HL-60 (cell line): ENCODE data around the gene RETREG2.

Source experiments
- DNase-seq, 2 experiments: peaks; one replicate each; pipeline ENCODE4 v3.0.0-alpha.2; 2010 to 2020; ENCODE audit warnings: low read depth in 1 of 2, low spot score in 1 of 2
- H3K27ac ChIP-seq: fragments of 250-450 bp; sonication (Bioruptor Pico); replicated peaks from 2 replicates; pipeline ENCODE4 v1.5.1; 2020; ENCODE audit warnings: mild to moderate bottlenecking, moderate library complexity
- H3K27me3 ChIP-seq: fragments of 250-450 bp; sonication (Bioruptor Pico); 2 replicates; pipeline ENCODE4 v1.5.1; 2021; ENCODE audit warnings: mild to moderate bottlenecking, moderate library complexity; ENCODE audit not compliant: insufficient read depth, poor library complexity, severe bottlenecking
- H3K4me3 ChIP-seq: replicated peaks from 2 replicates; pipeline ENCODE4 v1.5.1; 2011; ENCODE audit warnings: mild to moderate bottlenecking, control low read depth, low read length; ENCODE audit not compliant: insufficient read depth
- GABPA ChIP-seq: IDR thresholded peaks from 2 replicates; pipeline ENCODE4 v1.6.1; 2012; ENCODE audit warnings: low read depth
- POLR2AphosphoS5 ChIP-seq: IDR thresholded peaks from 2 replicates; pipeline ENCODE4 v1.6.1; 2012; ENCODE audit warnings: low read depth
- SPI1 ChIP-seq: IDR thresholded peaks from 2 replicates; pipeline ENCODE4 v1.6.1; 2012; ENCODE audit warnings: low read depth, mild to moderate bottlenecking, borderline replicate concordance
- TF ChIP-seq, protein P1 (sequence below): IDR thresholded peaks from one replicate; pipeline ENCODE4 v1.5.1; 2011; ENCODE audit warnings: low read length, control low read depth, inconsistent platforms; ENCODE audit not compliant: insufficient read depth
- TF ChIP-seq, protein P2 (sequence below): IDR thresholded peaks from 2 replicates; pipeline ENCODE4 v1.6.1; 2012; ENCODE audit warnings: low read depth; ENCODE audit not compliant: insufficient replicate concordance

The RETREG2 gene

DNA sequence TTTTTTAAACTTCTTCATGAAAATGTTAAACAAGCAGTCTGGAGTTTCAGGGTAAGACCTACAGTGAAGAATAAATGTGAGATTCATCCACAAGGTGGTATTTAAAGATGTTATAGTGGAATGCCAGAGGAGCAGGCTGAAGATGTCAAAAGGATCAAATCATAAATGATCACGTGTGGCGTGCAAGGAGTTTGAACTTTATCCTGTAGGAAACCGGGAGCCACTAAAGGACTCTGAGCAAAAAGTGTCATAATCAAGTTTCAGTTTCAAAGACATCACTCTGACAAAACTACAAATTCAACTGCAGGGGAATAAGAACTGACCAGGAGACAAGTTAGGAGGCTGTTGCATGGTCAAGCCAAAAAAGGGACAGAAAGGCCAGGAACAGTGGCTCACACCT lies 37.4 kb upstream of the RETREG2 start:
- TF ChIP-seq, protein P1, sequence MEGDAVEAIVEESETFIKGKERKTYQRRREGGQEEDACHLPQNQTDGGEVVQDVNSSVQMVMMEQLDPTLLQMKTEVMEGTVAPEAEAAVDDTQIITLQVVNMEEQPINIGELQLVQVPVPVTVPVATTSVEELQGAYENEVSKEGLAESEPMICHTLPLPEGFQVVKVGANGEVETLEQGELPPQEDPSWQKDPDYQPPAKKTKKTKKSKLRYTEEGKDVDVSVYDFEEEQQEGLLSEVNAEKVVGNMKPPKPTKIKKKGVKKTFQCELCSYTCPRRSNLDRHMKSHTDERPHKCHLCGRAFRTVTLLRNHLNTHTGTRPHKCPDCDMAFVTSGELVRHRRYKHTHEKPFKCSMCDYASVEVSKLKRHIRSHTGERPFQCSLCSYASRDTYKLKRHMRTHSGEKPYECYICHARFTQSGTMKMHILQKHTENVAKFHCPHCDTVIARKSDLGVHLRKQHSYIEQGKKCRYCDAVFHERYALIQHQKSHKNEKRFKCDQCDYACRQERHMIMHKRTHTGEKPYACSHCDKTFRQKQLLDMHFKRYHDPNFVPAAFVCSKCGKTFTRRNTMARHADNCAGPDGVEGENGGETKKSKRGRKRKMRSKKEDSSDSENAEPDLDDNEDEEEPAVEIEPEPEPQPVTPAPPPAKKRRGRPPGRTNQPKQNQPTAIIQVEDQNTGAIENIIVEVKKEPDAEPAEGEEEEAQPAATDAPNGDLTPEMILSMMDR = no peak
- TF ChIP-seq SPI1 = no peak
- TF ChIP-seq GABPA = no peak
- TF ChIP-seq POLR2AphosphoS5 = no peak
- TF ChIP-seq, protein P2, sequence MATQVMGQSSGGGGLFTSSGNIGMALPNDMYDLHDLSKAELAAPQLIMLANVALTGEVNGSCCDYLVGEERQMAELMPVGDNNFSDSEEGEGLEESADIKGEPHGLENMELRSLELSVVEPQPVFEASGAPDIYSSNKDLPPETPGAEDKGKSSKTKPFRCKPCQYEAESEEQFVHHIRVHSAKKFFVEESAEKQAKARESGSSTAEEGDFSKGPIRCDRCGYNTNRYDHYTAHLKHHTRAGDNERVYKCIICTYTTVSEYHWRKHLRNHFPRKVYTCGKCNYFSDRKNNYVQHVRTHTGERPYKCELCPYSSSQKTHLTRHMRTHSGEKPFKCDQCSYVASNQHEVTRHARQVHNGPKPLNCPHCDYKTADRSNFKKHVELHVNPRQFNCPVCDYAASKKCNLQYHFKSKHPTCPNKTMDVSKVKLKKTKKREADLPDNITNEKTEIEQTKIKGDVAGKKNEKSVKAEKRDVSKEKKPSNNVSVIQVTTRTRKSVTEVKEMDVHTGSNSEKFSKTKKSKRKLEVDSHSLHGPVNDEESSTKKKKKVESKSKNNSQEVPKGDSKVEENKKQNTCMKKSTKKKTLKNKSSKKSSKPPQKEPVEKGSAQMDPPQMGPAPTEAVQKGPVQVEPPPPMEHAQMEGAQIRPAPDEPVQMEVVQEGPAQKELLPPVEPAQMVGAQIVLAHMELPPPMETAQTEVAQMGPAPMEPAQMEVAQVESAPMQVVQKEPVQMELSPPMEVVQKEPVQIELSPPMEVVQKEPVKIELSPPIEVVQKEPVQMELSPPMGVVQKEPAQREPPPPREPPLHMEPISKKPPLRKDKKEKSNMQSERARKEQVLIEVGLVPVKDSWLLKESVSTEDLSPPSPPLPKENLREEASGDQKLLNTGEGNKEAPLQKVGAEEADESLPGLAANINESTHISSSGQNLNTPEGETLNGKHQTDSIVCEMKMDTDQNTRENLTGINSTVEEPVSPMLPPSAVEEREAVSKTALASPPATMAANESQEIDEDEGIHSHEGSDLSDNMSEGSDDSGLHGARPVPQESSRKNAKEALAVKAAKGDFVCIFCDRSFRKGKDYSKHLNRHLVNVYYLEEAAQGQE = no peak
- no peak overlapping the region for H3K27ac ChIP-seq
- no peak for DNase-seq

DNA sequence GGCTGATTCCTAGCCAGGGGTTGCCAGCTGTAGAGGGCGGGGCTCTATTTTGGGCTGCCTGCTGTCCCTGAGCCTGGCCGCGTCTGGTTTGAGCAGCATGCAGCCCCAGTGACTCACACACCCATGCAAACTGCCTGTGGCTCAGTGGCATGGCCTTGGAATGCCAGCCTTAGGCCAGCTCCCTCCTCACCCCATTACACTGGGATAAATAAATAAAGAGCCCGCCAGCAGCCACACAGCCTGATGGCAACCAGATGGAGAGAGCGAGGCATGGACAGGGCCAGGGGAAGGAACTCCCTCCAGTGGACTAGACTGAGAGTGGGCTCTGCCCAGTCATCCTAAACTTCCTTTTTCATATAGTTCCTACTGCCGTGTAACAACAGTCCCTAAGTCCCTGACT lies 35.7 kb upstream of the RETREG2 start:
- no peaks in the 10 kb centered on the region for H3K27me3 ChIP-seq
- DNase-seq = no peak
- H3K27ac ChIP-seq = no peak overlapping the region
- no peak for TF ChIP-seq GABPA
- TF ChIP-seq, protein P1 = no peak
- H3K4me3 ChIP-seq = no peak overlapping the region

More for the DNA sequence above, 37.4 kb upstream of the RETREG2 start:
- Histone ChIP-seq H3K27me3 (no peaks in the 10 kb centered on the region), H3K4me3 (no peak overlapping the region)

DNA sequence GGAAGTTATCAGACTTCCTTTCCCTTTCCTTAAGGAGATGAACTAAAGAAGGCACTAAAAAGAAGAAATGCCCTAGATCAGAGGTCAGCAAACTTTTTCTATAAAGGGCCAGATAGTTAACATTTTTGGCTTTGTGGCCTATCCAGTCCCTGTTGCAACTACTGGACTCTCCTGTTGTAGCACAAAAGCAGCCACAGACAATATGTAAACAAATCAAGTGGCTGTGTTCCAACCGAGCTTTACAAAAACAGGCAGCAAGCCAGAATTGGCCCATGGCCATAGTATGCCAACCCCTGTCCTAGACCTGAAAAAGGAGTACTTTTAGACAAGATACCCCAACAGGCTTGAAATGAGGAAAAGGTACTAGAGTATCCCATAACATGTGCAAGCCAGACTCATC lies 28.4 kb upstream of the RETREG2 start:
- TF ChIP-seq, protein P2 = no peak
- Histone ChIP-seq H3K27me3 (no peaks in the 10 kb centered on the region), H3K27ac (no peak overlapping the region), H3K4me3 (no peak overlapping the region)
- no peak for DNase-seq

DNA sequence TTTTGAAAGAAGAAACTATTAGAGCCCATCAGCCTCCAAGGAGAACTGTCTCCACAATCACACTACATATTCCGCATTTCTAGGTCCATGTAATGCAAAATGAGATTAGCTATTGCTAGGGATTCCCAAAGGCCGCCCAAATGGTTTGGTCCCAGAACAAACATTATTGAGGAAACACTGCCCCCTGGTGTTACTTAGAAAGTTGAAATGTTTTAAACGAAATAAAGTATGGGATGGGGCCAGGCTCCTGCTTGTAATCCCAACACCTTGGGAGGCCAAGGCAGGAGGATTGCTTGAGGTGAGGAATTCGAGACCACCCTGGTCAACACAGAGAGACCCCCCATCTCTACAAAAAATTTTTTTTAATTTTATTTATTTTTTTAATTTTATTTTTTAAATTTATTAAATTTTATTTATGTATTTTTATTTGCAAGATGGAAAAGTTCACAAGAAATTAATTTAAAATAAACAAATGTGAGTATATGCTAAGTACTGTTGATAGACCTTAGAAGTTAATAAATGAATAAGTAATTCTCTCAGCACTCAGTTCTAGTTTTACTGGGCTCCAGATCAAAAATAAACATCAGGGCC lies 22.9 kb upstream of the RETREG2 start:
- no peak overlapping the region for H3K27ac ChIP-seq
- DNase-seq = peak in 1 of 2 experiments; percentile 59
- TF ChIP-seq POLR2AphosphoS5 (no peak), SPI1 (no peak), GABPA (no peak)
- TF ChIP-seq, protein P2 = no peak
- TF ChIP-seq, protein P1 = no peak
- no peaks in the 10 kb centered on the region for H3K27me3 ChIP-seq
- no peak overlapping the region for H3K4me3 ChIP-seq
